Breast epithelium (tissue), 4 donors: ENCODE results near the gene GPR68. TPM values are rescaled to one million over a fixed set of nuclear protein-coding genes. Genes with fewer than 3 reads are reported as not detected.

Experiments
- DNase-seq, 2 donors: peaks; one replicate each; pipeline ENCODE4 v3.0.0-alpha.2; 2019; ENCODE audit warnings: low spot score in 2 of 2
- H3K27ac ChIP-seq, 2 donors: fragments of 200-600 bp; sonication (generic) in 1 of 2; one replicate each; pipeline ENCODE4 v1.5.1; 2016 to 2019; ENCODE audit warnings: mild to moderate bottlenecking in 1 of 2
- H3K27me3 ChIP-seq, 2 donors: fragments of 200-600 bp; sonication (generic) in 1 of 2; one replicate each; pipeline versions ENCODE4 v1.5.1 to v1.6.0; 2017 to 2019; ENCODE audit warnings: control low read depth in 1 of 2, mild to moderate bottlenecking in 1 of 2
- H3K36me3 ChIP-seq: fragments of 200-600 bp; one replicate; pipeline ENCODE4 v1.5.1; 2019
- H3K4me1 ChIP-seq, 2 donors: fragments of 200-600 bp; sonication (generic); one replicate each; pipeline ENCODE4 v1.5.1; 2016 to 2019; ENCODE audit warnings: control low read depth in 1 of 2
- H3K4me3 ChIP-seq, 3 donors: fragments of 200-600 bp; sonication (generic); 1 replicate in 2 of 3; 2 replicates in 1 of 3; pipeline ENCODE4 v1.5.1; 2016 to 2019; ENCODE audit warnings: mild to moderate bottlenecking in 3 of 3, moderate library complexity in 2 of 3
- H3K9me3 ChIP-seq, 2 donors: fragments of 200-600 bp; sonication (generic) in 1 of 2; one replicate each; pipeline ENCODE4 v1.5.1; 2016 to 2019; ENCODE audit warnings: control low read depth in 1 of 2
- POLR2A ChIP-seq: fragments of 450-650 bp; IDR thresholded peaks from one replicate; pipeline ENCODE4 v1.6.1; 2016; ENCODE audit warnings: antibody characterized with exemption, mild to moderate bottlenecking, moderate library complexity
- POLR2AphosphoS5 ChIP-seq, 3 donors: sonication (generic); formaldehyde crosslinking; IDR thresholded peaks; one replicate each; pipeline ENCODE4 v1.6.1; 2017; ENCODE audit warnings: antibody characterized with exemption in 3 of 3
- intact Hi-C: fragments of 100-400 bp; cut with DNase I; formaldehyde crosslinking; loops from one replicate; pipeline ENCODE4 v1.15.1; 2023; ENCODE audit warnings: low total_unique reads
- total RNA-seq, 3 donors: library from RNA; depleted of rRNA; stranded (reverse); fragments of >200 nt; gene quantifications; one replicate each; pipeline ENCODE4 v1.1.0, GENCODE V29; 2016
- TF ChIP-seq, protein P1 (sequence below), 3 donors: fragments of 450-650 bp; IDR thresholded peaks; one replicate each; pipeline ENCODE4 v1.5.1; 2016 to 2017; ENCODE audit warnings: antibody characterized with exemption in 3 of 3, mild to moderate bottlenecking in 3 of 3, moderate library complexity in 3 of 3

GPR68 gene
- total RNA-seq, 3 donors from 2014 or later: 0.32 to 0.66 (median 0.59) TPM

DNA sequence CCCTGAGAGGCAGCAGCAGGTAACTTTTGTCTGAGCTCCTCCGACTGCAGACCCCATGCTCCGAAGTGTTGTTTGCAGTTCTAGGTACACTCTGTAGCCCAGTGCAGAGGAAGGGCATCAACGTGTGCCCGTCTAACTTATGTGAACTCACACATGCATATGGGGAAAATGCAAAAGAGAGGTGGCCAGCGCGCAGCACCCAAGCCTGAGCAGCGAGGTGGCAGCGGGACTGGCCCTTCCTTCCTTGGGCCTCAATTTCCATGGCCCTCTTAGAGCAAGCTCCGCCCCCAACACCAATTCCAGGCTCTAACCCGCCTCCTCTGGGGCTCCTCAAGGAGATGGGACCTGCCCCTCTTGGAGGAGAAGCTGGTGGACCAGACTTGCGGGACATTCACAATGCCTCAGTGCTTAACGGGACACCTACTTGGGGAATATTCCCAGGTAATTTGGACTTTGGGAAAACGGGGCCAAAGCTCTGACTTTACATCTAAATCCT, 27.7 kb downstream of the GPR68 start:
- DNase-seq: no peak
- Histone ChIP-seq H3K4me1 (no peaks in the 10 kb centered on the region), H3K27ac (no peak overlapping the region), H3K9me3 (no peaks in the 10 kb centered on the region), H3K36me3 (no peaks in the 10 kb centered on the region), H3K4me3 (no peak overlapping the region), H3K27me3 (no peaks in the 10 kb centered on the region)
- intact Hi-C loops: no loop called here
- TF ChIP-seq POLR2AphosphoS5 (IDR thresholded peaks at IDR 0.05) (no peak), POLR2A (no peak)
- TF ChIP-seq, protein P1, sequence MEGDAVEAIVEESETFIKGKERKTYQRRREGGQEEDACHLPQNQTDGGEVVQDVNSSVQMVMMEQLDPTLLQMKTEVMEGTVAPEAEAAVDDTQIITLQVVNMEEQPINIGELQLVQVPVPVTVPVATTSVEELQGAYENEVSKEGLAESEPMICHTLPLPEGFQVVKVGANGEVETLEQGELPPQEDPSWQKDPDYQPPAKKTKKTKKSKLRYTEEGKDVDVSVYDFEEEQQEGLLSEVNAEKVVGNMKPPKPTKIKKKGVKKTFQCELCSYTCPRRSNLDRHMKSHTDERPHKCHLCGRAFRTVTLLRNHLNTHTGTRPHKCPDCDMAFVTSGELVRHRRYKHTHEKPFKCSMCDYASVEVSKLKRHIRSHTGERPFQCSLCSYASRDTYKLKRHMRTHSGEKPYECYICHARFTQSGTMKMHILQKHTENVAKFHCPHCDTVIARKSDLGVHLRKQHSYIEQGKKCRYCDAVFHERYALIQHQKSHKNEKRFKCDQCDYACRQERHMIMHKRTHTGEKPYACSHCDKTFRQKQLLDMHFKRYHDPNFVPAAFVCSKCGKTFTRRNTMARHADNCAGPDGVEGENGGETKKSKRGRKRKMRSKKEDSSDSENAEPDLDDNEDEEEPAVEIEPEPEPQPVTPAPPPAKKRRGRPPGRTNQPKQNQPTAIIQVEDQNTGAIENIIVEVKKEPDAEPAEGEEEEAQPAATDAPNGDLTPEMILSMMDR (IDR thresholded peaks at IDR 0.05): no peak

DNA sequence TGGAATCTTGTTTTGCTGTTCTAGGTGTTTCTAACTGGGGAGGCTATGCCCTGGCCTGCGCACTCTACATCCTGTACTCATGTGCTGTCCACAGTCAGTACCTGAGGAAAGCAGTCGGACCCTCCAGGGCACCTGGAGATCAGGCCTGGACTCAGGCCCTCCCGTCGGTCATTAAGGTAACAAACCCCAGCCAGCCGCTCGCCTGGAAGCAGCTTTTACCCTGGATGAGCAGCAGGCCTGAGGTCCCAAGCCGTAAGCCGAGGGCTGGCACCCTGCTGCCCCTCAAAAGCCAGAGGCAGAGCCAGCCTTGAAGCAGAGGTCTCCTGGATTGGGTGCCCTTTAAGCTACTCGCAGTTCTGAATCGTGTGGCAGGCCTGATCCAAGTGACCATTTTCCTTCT, 29.1 kb downstream of the GPR68 start:
- TF ChIP-seq POLR2A: no peak
- TF ChIP-seq, protein P1 (IDR thresholded peaks at IDR 0.05): no peak
- no peak for TF ChIP-seq POLR2AphosphoS5 (IDR thresholded peaks at IDR 0.05)
- H3K36me3 ChIP-seq: no peaks in the 10 kb centered on the region
- no peak for DNase-seq
- intact Hi-C loops: no loop called here
- H3K27ac ChIP-seq: no peak overlapping the region
- H3K4me3 ChIP-seq: no peak overlapping the region
- H3K27me3 ChIP-seq: no peaks in the 10 kb centered on the region
- H3K9me3 ChIP-seq: no peaks in the 10 kb centered on the region
- H3K4me1 ChIP-seq: no peaks in the 10 kb centered on the region

DNA sequence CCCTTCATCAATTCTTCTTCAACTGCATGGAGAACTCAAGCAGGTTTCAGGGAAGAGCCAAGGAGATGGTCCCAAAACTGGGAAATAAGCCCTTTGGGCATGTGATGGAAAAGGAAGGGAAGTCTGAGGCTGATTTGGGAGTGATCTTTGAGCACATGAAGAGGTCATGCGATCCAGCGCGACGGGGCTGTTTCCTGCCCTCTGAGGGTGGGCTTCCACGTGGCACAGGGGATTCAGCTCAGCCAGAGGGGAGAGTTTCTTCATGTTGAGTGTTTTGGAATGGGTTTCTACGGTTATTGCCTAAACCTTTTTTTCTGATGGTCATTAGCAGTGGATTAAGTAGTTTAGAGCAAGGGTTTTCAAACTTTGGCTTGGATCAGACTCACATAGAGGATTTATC, 30.2 kb downstream of the GPR68 start:
- DNase-seq: no peak
- Histone ChIP-seq H3K4me3 (no peak overlapping the region), H3K27ac (no peak overlapping the region), H3K27me3 (no peaks in the 10 kb centered on the region), H3K9me3 (no peaks in the 10 kb centered on the region), H3K36me3 (no peaks in the 10 kb centered on the region), H3K4me1 (no peaks in the 10 kb centered on the region)
- TF ChIP-seq, protein P1 (IDR thresholded peaks at IDR 0.05): no peak
- TF ChIP-seq POLR2AphosphoS5 (IDR thresholded peaks at IDR 0.05): no peak
- TF ChIP-seq POLR2A: no peak
- intact Hi-C loops: no loop called here

DNA sequence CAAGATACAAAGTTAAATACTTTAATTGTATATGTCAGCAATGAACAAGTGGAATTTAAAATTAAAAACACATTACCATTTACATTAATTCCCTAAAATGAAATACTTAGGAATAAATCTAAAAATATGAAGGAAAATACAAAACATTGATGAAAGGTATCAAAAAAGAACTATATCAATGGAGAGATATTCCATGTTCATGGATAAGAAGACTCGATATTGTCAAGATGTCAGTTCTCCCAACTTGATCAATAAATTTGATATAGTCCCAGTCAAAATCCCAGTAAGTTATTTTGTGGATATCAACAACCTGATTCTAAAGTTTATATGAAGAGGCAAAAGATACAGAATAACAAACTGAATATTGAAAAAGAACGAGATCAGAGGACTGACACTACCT, 33.5 kb downstream of the GPR68 start:
- intact Hi-C loops: no loop called here
- Histone ChIP-seq H3K4me1 (no peaks in the 10 kb centered on the region), H3K27ac (no peak overlapping the region), H3K27me3 (no peaks in the 10 kb centered on the region), H3K9me3 (no peaks in the 10 kb centered on the region), H3K36me3 (no peaks in the 10 kb centered on the region), H3K4me3 (no peak overlapping the region)
- TF ChIP-seq POLR2A (no peak), POLR2AphosphoS5 (IDR thresholded peaks at IDR 0.05) (no peak)
- TF ChIP-seq, protein P1 (IDR thresholded peaks at IDR 0.05): no peak
- DNase-seq: no peak

DNA sequence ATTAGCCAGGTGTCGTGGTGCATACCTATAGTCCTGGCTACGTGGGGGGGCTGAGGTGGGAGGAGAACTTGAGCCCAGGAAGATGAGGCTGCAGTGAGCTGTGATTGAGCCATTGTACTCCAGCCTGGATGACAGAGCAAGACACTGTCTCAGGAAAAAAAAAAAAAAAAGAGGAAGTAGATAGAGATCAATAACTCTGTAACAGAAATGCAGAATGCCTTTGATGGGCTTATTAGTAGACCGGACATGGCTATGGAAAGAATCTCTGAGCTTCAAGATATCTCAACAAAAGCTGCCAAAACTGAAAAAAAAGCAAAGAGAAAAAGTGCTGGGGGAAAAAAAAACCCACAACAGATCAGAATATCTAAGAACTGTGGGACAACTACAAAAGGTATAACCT, 37.5 kb downstream of the GPR68 start:
- Histone ChIP-seq H3K4me3 (no peak overlapping the region), H3K27me3 (no peaks in the 10 kb centered on the region), H3K4me1 (no peaks in the 10 kb centered on the region), H3K27ac (no peak overlapping the region), H3K9me3 (no peaks in the 10 kb centered on the region), H3K36me3 (no peaks in the 10 kb centered on the region)
- intact Hi-C loops: no loop called here
- TF ChIP-seq POLR2AphosphoS5 (IDR thresholded peaks at IDR 0.05) (no peak), POLR2A (no peak)
- TF ChIP-seq, protein P1 (IDR thresholded peaks at IDR 0.05): no peak
- no peak for DNase-seq
